Chondrocyte (in vitro differentiated cells): ENCODE data around the gene DNAH1. TPM values are rescaled to one million over a fixed set of nuclear protein-coding genes. Genes with fewer than 3 reads are reported as not detected.
A peak's percentile ranks its signal among the peaks of the same experiment; 100 is the strongest.

Experiments
- DNase-seq: peaks from one replicate; pipeline ENCODE4 v3.0.0; 2021; ENCODE audit warnings: mixed read lengths, low spot score
- H3K27ac Mint-ChIP-seq: one replicate; pipeline ENCODE4 v1.8.0; 2021; ENCODE audit warnings: mild to moderate bottlenecking, moderate library complexity, mixed read lengths; ENCODE audit not compliant: unreplicated experiment
- H3K27me3 Mint-ChIP-seq: 2 replicates; pipeline ENCODE4 v1.8.0; 2021; ENCODE audit warnings: low read depth, mixed read lengths
- H3K36me3 Mint-ChIP-seq: 2 replicates; pipeline ENCODE4 v1.8.0; 2021; ENCODE audit warnings: low read depth, mixed read lengths
- H3K4me1 Mint-ChIP-seq: 2 replicates; pipeline ENCODE4 v1.8.0; 2021; ENCODE audit warnings: low read depth, mild to moderate bottlenecking, mixed read lengths
- H3K4me3 Mint-ChIP-seq: one replicate; pipeline ENCODE4 v1.8.0; 2021; ENCODE audit warnings: mild to moderate bottlenecking, moderate library complexity, mixed read lengths; ENCODE audit not compliant: unreplicated experiment
- H3K9me3 Mint-ChIP-seq: 2 replicates; pipeline ENCODE4 v1.8.0; 2021; ENCODE audit warnings: low read depth, mixed read lengths
- total RNA-seq: library from RNA; stranded (reverse); gene quantifications from 3 replicates; pipeline ENCODE4 v1.2.1, GENCODE V29; 2021
- TF ChIP-seq, protein P1 (sequence below): fragments of 200-600 bp; sonication (generic); IDR thresholded peaks from 2 replicates; pipeline ENCODE4 v1.5.0; 2021; ENCODE audit warnings: antibody characterized with exemption, mild to moderate bottlenecking, moderate library complexity

The DNAH1 gene
- total RNA-seq, 1 donor from 2014 or later, result 5.0 TPM

DNA sequence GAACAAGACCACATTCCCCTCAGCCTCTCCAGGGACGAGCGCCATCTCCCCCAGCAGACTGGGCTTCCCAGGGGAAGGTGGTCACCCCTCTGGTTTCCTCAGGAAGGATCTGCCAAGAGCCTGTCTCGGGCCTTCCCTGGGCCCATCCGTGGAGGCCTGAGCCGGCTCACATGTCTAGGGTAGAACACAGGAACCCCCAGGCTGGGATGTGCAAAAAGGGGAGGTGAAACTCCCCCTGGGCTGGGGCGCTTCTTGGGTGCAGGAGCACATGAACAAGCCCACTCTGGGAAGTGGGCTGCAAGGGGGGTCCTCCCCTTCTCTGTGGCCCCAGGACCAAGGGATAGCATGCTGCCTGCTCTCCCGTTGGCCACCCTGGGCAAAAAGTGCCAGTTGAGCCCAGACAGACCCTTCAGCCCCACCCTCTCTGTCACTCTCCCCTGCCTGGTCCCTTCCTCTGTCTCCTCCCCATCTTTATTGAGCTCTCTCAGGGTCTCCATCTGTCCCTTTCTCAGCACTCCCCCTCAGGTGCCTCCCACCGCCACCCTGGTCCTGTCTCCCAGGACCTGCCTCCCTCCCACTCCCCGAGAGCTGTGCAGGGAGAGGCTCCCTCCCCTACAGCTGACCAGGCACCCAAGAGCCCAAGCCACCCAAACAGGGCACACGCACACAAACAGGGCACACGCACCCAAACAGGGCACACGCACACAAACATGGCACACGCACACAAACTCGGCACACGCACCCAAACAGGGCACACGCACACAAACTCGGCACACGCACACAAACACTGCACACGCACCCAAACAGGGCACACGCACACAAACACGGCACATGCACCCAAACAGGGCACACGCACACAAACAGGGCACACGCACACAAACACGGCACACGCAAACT lies 127.9 kb downstream of the DNAH1 start:
- H3K27me3 Mint-ChIP-seq, result no peaks in the 10 kb centered on the region
- H3K27ac Mint-ChIP-seq, result no peak overlapping the region
- no peak for DNase-seq
- H3K4me1 Mint-ChIP-seq, result peaks cover 6% of the 10 kb centered on the region
- H3K9me3 Mint-ChIP-seq, result no peaks in the 10 kb centered on the region
- no peaks in the 10 kb centered on the region for H3K36me3 Mint-ChIP-seq
- TF ChIP-seq, protein P1, sequence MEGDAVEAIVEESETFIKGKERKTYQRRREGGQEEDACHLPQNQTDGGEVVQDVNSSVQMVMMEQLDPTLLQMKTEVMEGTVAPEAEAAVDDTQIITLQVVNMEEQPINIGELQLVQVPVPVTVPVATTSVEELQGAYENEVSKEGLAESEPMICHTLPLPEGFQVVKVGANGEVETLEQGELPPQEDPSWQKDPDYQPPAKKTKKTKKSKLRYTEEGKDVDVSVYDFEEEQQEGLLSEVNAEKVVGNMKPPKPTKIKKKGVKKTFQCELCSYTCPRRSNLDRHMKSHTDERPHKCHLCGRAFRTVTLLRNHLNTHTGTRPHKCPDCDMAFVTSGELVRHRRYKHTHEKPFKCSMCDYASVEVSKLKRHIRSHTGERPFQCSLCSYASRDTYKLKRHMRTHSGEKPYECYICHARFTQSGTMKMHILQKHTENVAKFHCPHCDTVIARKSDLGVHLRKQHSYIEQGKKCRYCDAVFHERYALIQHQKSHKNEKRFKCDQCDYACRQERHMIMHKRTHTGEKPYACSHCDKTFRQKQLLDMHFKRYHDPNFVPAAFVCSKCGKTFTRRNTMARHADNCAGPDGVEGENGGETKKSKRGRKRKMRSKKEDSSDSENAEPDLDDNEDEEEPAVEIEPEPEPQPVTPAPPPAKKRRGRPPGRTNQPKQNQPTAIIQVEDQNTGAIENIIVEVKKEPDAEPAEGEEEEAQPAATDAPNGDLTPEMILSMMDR, result no peak
- no peak overlapping the region for H3K4me3 Mint-ChIP-seq

DNA sequence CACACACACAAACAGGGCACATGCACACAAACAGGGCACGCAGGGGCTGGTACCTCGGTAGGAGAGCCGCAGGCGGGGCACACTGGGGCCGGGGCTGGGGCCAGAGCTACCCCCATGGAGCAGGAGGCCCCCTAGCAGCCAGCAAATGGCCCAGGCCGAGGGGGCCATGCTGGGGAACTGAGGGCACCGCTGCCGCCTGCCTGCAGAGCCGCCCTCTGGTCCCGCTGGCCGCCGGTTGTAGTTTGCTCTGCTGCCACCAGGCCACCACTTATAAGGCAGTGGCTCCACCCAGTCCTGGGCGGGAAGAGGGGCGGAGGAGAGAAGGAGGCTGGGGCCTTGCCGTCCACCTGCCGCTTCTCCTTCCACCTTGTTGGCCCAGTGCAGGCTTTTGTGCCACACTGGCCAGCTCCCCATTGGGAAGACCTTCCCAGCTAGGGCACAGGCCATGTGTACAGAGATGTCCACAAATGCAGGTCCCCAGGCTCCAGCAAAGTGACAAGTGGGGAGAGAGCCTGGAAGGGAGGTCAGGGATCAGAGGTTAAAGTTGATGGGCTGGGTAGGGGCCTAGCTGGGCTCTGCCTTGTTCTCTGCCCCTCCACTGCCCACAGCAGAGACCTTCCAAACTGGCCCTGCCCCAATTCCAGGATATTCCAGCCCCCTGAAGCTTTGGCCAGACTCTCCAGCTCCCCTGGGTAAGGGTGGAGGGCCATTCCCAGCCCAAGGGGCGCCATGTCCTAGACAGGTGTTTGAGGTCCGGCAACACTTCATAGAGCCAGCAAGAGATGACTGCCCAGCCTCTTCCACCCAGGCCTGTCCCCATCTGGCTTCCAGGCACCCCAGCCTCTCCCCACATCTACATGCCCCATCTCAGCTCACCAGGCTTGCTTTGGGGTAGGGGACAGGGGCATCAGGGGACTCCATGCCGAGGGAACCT lies 129.0 kb downstream of the DNAH1 start, which contains the start of gene SEMA3G:
Gene SEMA3G (minus strand): TSS at position 244 of the 934 bp plus-strand sequence. CDS start 76 bp downstream, at position 168.
- H3K27me3 Mint-ChIP-seq, result no peaks in the 10 kb centered on the region
- H3K4me1 Mint-ChIP-seq, result peaks cover 11% of the 10 kb centered on the region
- H3K36me3 Mint-ChIP-seq, result no peaks in the 10 kb centered on the region
- no peaks in the 10 kb centered on the region for H3K9me3 Mint-ChIP-seq
- no peak within 1 kb of the TSS for H3K27ac Mint-ChIP-seq
- DNase-seq, result peak; percentile 94
- TF ChIP-seq, protein P1, result peak; percentile 70
- H3K4me3 Mint-ChIP-seq, result no peak within 1 kb of the TSS

DNA sequence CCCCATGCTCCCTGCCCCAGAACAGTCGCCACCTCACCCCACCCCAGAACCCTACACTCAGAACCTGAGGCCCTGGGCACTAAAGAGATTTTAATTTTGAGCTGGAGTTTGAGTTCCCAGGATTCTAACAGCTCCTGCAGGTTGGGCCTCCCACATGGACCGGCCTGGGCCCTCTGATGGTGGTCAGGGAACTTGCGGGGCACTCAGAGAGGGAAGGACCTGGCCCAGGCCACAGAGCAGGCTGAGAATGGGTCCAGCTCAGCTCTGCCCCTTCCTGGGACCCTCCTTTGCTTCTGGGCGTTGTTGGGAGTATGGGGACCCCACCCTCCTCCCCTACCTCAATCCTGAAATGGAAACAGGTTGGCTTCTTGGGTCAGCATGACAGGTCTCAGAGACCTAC lies 129.9 kb downstream of the DNAH1 start:
- Mint-ChIP-seq H3K27ac (no peak overlapping the region), H3K9me3 (no peaks in the 10 kb centered on the region), H3K36me3 (no peaks in the 10 kb centered on the region), H3K4me3 (no peak overlapping the region), H3K27me3 (no peaks in the 10 kb centered on the region), H3K4me1 (peaks cover 19% of the 10 kb centered on the region)
- DNase-seq, result no peak
- TF ChIP-seq, protein P1, result no peak

DNA sequence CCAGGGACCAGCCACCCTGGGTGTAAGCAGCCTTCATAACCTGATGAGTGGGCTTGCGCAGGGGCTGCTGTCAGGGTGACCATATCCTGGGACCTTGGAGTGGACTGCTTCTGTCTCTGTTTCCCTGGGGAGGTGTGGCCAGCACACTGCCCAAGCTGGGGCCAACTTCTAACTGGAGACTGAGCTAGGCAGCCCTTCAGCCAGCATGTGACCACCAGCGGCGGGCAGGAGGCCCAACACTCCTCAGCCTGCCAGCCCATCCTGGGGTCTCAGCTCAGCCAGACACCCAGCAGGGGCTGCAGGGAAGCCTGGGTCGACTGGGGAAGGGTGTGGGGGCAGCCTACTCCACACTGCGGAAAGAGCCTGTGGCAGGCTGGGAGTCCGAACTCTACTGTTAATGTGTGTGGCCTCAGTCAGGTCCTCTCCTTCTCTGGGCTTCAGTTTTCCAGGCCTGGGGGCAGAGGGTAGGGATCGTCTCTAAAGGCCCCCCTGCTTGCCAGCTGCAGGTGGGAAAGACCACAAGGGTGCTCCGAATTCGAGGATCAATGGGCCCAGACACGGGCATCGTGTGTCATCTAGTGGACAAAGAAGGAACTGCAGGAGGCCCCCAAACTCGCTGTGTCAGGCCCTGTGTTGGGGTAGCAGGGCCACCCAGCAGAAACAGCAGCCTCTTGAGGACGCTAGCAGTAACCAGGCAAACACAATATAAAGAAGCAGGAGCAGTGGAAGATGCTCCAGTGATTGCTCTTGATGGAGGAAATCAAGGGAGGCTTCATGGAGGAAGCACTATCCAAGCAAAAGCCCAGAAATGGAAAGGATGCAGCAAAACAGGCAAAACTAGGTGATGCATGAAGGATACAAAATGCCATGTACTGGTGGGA lies 130.8 kb downstream of the DNAH1 start:
- no peaks in the 10 kb centered on the region for H3K27me3 Mint-ChIP-seq
- H3K4me3 Mint-ChIP-seq, result no peak overlapping the region
- DNase-seq, result no peak
- H3K9me3 Mint-ChIP-seq, result no peaks in the 10 kb centered on the region
- peaks cover 19% of the 10 kb centered on the region for H3K4me1 Mint-ChIP-seq
- no peaks in the 10 kb centered on the region for H3K36me3 Mint-ChIP-seq
- TF ChIP-seq, protein P1, result peak; percentile 99
- H3K27ac Mint-ChIP-seq, result no peak overlapping the region
